Measurements from ENCODE around the gene ACSF2.

- TF ChIP-seq, protein P1, sequence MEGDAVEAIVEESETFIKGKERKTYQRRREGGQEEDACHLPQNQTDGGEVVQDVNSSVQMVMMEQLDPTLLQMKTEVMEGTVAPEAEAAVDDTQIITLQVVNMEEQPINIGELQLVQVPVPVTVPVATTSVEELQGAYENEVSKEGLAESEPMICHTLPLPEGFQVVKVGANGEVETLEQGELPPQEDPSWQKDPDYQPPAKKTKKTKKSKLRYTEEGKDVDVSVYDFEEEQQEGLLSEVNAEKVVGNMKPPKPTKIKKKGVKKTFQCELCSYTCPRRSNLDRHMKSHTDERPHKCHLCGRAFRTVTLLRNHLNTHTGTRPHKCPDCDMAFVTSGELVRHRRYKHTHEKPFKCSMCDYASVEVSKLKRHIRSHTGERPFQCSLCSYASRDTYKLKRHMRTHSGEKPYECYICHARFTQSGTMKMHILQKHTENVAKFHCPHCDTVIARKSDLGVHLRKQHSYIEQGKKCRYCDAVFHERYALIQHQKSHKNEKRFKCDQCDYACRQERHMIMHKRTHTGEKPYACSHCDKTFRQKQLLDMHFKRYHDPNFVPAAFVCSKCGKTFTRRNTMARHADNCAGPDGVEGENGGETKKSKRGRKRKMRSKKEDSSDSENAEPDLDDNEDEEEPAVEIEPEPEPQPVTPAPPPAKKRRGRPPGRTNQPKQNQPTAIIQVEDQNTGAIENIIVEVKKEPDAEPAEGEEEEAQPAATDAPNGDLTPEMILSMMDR (IDR thresholded peaks at IDR 0.05; ENCODE audit: poor library complexity): no peak
- no peak for TF ChIP-seq EZH2phosphoT487 (IDR thresholded peaks at IDR 0.05; ENCODE audit: low read depth, severe bottlenecking, unreplicated experiment)
Observed at GRCh38 chr17:50469671-50470305, 43.8 kb downstream of the ACSF2 start.
